Activated CD4-positive, alpha-beta T cell treated with anti-CD3 and anti-CD28 coated beads, Interleukin-2, amount 50 U/mL, for 24 hours (primary cell): Measurements from ENCODE around the gene CACNB1.
A peak's percentile ranks its signal among the peaks of the same experiment; 100 is the strongest.

ENCODE experiments used
- DNase-seq, 2 donors: peaks; one replicate each; pipeline ENCODE4 v3.0.0-alpha.2; 2020; ENCODE audit warnings: low read depth in 1 of 2, low spot score in 1 of 2

CACNB1 gene

DNA sequence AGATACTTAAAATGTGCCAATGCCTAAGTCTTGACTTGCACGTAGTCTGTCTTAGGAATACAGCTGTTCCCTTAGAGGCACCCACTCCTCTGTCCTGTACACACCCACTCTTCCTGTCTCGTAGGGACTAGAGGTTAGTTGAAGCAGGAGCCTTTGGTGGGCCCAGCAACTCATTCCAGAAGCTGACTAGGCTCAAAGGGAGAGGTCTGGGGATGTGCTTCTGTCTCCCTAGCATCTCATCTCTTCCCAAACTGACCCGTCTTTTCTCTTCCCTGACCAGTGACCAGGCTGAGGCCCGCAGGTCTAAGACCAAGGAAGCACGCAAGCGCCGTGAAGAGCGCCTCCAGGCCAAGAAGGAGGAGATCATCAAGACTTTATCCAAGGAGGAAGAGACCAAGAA lies 6.8 kb upstream of the CACNB1 start:
- DNase-seq: no peak

DNA sequence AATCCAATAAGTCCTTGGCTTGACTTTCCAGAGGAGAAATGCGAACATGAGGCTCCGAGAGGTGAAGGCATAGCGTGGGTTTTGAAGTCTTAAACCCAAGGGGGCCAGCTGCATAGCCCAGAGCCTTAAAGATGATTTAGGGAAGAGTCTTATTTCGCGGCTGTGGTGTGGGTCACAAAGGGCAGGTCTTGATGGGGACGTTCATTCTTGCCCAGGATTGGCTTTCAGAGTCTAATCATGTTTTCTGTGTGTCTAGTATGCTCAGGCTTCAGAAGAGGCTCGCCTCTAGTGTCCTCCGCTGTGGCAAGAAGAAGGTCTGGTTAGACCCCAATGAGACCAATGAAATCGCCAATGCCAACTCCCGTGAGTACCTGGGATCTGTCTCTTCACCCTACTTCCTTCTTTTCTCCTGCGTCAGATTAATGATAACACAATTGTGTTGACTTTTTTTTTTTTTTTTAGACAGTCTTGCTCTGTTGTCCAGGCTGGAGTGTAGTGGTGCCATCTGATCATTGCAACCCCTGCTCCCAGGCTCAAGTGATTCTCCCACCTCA lies 3.6 kb upstream of the CACNB1 start:
- no peak for DNase-seq

DNA sequence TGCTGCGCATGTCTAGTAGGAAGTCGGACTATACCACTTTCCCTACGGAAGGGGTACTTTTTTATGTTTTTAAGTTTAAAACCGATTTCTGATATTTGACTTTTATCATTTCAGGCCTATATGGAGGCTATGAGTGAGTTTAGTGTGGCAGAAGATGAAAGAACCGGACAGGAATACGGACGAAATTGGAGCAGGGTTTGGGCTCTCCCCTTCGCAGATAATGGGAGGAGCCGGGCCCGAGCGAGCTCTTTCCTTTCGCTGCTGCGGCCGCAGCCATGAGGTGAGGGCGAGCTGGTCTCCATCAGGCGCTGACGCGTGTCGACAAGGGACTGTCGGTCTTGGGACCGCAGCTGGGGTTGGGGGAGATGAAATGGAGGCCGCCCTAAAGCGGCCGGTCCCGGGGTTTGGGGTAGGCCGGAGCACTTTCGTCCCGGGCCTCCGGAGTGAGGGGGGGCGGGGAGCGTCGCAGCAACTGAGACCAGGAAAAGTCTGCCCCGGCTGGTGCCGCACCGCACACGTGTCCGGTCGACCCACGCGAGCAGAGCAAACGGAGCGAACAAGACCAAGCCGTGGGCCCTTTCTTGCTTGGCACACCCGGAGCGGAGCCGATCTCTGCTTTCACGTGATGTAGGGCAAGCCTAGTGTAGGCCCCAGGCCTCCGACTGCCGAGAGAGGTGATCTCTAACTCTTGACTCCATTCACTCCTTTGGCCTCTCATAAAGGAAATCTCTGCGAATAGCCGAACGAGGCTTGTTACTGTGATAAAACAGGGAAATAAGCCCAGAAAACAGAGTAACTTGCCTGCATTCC lies 2.8 kb upstream of the CACNB1 start, which contains the start of gene RPL19:
RPL19 (plus strand) TSS at position 214 of the 810 bp plus-strand sequence; CDS start at position 276, 62 bp downstream.
- peak; percentile 74 to 75 for DNase-seq

- DNase-seq: peak; percentile 64 to 92
Measured at GRCh38 chr17:39199820-39200069, 2.3 kb upstream of the CACNB1 start.

DNA sequence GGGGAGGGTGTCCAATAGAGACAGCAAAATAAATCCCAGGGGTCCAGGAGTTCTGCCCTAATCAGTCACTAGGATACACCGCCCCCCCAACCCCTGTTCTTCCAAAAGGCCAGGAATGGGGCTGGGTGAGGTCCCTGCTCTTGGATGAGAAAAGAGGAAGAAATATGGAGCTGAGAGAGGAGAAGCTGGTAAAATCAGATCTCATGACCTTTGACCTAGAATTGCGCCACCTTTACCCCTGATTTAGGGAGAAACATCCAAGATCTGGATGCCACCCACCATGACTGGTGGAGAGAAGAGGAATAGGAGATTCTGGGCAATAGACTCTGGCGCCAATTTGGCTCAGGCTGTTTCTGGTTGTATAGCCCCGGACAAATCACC lies 707 bp upstream of the CACNB1 start:
- DNase-seq: no peak

DNA sequence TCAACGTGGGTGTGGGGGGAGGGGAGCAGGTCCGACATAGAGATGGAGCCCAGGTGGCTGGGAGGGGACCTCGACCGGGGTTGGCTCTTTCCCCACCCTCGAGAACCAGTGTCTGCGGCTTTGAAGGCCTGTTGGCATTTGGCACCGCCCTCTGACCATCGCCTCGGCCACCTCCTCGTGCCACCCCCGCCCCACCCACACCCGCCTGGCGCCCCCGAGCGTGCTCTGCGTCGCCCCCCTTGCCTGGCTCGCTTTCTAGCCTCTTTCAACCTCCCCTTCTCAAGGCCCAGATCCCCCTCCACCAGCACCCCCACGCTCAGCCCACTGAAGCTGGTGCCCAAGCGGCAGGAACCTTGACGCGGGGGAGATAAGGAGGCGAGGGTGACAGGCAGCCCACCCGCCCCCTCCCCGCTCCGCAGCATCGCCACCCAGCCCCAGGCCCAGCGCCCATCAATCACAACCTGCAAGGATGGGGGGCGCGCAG lies 619 bp downstream of the CACNB1 start:
- no peak for DNase-seq

- DNase-seq: no peak
Measured at GRCh38 chr17:39196241-39196807, 1.1 kb downstream of the CACNB1 start.

DNA sequence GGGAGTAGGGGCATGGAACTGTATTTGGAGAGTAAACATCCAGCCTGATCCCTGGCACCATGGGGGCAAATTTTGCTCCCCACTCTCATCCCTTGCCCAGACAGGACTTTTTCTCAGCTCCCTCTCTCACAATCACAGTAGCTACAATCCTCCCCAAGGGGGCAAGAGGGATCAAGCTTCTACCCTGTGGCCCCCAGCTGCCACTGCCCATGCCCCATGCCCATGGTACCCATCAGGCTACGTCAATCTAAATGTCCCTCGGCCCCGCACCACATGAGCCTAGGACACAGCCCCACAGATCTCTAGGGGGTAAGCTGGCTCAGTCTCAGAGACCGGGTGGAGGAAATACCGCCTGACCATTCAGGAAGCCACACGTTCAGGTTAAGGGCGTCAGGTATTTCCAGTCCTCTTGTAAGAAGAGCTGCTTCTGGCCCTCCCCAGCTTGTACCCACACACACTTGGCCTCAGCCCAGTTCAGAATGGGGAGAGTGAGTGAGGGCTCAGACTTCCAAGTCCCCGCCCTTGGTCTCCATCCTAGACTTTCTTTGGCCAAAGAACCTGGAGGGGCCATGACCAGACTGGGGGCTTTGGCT lies 1.8 kb downstream of the CACNB1 start:
- DNase-seq: no peak

DNA sequence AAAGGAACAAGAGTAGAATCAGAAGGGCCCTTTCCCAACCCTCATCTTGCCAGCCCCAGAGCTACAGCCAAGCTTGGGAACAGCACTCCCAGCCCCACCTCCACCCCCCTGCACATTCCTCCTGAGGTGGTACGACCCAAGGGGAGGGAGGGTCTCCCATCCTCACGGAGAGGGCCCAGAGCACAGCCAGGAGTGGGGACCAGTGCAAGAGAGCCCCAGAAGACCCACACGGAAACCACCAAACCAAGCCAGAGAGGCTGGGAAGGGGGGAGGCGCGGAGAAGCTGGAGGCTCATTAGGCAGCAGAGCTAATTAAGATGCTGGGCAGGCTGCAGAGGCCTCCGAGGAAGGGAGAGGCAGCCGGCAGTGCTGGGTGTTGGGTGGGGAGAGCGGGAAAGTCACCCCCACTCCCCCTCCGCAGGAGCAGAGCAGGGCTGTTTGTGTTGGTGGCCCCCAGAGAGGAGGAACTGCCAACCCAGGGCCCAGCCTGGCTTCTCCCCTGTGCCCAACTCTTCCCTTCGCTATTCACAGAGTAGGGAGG lies 2.4 kb downstream of the CACNB1 start:
- no peak for DNase-seq

DNA sequence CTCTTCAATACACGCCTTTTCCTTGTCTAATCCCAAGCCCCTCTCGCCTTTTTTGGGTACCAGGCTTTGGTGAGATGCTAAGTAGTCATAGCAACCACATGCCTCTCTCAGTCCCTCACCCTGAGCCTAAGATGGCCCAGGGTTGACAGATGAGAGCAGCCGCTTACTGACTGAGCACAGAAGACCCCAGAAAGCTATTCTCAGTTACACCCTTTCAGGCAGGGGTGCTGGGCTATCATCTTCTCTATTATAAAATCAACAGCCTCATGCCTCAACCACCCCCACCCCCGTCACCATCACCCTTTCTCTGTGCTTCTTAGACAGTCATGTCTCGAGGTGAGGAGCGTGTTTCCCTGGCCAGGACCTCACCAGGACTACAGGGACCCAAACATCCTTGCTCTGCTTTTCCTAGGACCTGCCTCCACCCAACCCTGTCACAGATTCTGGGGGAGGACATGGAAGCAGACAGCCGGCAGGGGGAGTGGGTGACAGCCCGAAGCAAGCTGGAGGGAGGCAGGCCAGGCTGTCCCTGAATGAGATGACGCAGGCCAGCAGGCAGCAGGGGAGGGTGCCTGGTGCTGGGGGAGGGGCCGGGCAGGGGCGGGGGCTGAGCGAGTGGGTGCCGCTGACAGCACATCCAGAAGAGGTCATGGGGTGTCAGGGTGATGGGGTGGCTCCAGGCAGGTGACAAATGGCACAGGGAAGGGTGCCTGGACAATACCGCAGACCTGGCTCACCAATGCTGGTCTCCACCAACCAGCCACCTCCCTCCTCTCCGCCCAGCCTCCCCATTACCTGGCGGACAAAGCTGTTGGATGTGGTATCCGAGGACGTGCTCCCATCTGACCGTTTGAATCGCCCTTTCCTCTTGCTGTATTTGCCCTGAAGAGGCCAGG lies 3.1 kb downstream of the CACNB1 start:
- no peak for DNase-seq

DNA sequence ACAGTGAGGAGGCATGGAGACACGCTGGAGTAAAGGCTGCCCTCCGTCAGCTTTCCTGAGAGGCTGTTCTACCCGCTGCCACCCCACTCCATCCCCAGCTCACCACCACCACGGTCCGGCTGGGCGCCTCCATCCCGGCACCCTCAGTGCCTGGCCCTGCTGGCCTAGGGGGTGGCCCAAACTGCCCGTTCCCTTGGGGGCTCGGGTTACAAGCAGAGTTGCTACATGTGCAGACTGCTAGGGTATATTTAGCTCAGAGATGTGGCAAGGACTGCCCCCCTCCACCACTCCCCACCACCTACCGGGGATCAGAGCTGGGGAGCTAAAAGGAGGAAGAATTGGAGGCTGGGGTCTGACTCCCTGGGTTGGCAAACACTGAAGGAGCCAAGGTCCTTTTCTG lies 4.1 kb downstream of the CACNB1 start:
- DNase-seq: no peak

DNA sequence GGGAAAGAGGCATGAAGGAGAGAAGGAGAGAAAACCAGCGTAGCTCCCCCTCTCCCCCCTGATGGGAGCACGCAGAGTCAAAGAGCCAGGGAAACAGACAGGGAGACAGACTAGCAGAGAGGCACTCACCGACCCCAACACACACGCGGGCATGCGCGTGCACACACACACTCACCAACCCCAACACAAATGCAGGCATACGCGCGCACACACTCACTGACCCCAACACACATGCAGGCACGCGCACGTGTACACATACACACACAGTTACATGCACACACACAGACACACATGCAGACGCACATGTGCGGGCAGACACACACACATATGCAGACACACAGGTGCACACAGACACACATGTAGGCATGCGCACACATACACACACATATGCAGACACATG lies 4.6 kb downstream of the CACNB1 start:
- DNase-seq: no peak

DNA sequence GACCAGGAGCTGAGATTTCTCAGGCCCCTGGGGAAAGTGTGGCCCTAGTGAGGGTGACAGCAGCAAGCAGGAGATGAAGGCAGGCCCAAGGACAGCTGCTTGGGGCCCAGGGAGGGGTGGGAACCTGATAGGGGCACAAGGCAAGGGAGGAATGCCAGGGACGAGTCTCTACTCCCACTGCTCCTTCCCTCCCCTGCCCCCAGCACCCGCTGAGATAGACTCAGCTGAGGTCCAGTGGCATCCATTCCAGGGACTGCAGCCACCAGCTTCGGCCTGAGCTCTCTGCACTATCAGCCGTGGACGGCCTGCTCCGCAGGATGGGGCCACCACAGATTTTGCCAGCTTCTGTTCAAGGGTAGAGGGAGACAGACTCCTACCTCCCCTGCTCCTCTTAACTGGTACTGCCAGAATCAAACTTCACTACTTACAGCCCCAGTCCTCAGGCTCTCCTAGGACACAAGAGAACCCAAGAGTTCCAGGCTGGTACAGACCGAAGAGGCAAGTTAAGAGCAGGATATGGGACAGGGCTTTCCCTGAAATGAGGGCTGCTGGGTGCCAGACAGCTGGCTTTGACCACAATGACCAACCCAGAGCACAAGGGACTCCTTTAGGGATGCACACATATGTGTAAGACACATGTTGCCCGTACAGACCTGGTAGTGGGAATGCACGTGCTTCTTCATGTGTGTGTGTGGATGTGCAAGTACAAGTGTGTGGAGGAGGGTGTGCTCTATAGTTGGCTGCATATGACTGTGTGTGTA lies 5.5 kb downstream of the CACNB1 start:
- no peak for DNase-seq

GRCh38 chr17:39187152-39187830 lies 10.2 kb downstream of the CACNB1 start:
- DNase-seq: no peak

DNA sequence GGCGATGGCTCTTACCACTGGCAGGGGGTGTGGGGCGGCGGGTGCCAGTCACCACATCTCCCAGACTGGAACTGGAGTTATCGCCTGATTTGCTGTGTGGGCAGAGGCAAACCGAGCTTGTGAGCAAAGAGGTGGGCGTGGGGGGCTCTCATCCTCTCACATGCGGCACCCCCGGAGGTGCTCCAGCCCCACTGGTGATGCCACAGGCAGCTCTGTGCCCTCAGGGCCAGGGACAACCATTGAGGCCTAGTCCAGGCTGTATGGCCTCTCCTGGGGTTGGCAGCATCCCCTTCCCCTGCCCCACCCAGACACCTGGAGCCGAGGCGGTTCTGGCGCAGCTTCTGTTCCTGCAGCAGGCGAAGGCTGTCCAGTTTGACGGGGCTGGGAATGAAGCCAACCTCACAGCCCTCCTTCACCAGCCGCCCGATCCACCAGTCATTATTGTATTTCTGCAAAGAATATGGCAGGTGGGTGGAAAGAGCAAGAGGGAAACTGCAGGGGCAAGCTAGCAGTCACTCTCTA lies 10.9 kb downstream of the CACNB1 start:
- DNase-seq: no peak

DNA sequence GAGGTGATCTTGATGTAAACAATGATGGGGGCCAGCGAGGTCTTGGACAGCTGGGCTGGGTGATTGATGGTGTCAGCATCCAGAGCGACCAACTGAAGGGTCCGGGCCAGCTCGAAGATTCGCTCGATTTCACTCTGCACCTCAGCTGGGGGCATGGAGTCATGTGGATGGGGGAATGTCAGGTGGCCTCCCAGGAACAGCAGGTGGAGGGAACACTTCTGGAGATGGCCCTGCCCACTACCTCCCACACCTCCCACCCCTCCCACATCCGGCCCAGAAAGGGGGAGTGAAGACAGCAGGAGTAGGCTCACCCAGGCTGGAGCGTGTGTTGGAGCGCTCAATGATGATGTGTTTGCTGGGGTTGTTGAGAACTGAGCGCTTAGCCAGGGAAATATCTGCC lies 13.7 kb downstream of the CACNB1 start:
- DNase-seq: no peak

GRCh38 chr17:39183045-39183444 lies 14.4 kb downstream of the CACNB1 start:
- no peak for DNase-seq

- DNase-seq: no peak
Measured at GRCh38 chr17:39181303-39181702, 16.2 kb downstream of the CACNB1 start.

GRCh38 chr17:39178536-39178935 lies 18.9 kb downstream of the CACNB1 start:
- no peak for DNase-seq
